ENCODE data around the gene PNPLA7.
A peak's percentile ranks its signal among the peaks of the same experiment; 100 is the strongest.

The PNPLA7 gene

GRCh38 chr9:137590469-137591383 lies 40.5 kb upstream of the PNPLA7 start, which contains the start of gene ZMYND19 (continued):
- TF ChIP-seq ZNF449 (tag by site-specific recombination; IDR thresholded peaks at IDR 0.05) (0 out of 2 replicates have a peak, but pooled peaks have one; percentile 28), ZNF391 (tag by site-specific recombination; IDR thresholded peaks at IDR 0.05; ENCODE audit: borderline replicate concordance, low read depth) (no peak), ZNF571 (tag by site-specific recombination; IDR thresholded peaks at IDR 0.05) (no peak), ZBTB20 (tag by site-specific recombination; IDR thresholded peaks at IDR 0.05) (peak; percentile 65; the same call in 1 of the 2 replicates), MZF1 (tag by site-specific recombination; IDR thresholded peaks at IDR 0.05; ENCODE audit: borderline replicate concordance) (no peak), ZNF580 (tag by site-specific recombination; IDR thresholded peaks at IDR 0.05) (no peak), ZNF48 (tag by site-specific recombination; IDR thresholded peaks at IDR 0.05) (no peak), ZNF202 (tag by site-specific recombination; IDR thresholded peaks at IDR 0.05; ENCODE audit: borderline replicate concordance) (no peak), ZNF174 (tag by site-specific recombination; IDR thresholded peaks at IDR 0.05) (no peak), ZBTB11 (tag by site-specific recombination; conservative IDR thresholded peaks at IDR 0.05; ENCODE audit: low read depth) (0 out of 2 replicates have a peak, but pooled peaks have one; percentile 43), GLIS1 (tag by site-specific recombination; IDR thresholded peaks at IDR 0.05) (peak; percentile 65), HIC1 (tag by site-specific recombination; IDR thresholded peaks at IDR 0.05) (peak; percentile 36; the same call in 1 of the 2 replicates), ZBTB8A (tag by site-specific recombination; IDR thresholded peaks at IDR 0.05) (peak; percentile 75), ZNF416 (tag by site-specific recombination; IDR thresholded peaks at IDR 0.05) (no peak), WT1 (tag by site-specific recombination; IDR thresholded peaks at IDR 0.05) (no peak), ZIC2 (tag by site-specific recombination; IDR thresholded peaks at IDR 0.05) (0 out of 2 replicates have a peak, but pooled peaks have one; percentile 28)

DNA sequence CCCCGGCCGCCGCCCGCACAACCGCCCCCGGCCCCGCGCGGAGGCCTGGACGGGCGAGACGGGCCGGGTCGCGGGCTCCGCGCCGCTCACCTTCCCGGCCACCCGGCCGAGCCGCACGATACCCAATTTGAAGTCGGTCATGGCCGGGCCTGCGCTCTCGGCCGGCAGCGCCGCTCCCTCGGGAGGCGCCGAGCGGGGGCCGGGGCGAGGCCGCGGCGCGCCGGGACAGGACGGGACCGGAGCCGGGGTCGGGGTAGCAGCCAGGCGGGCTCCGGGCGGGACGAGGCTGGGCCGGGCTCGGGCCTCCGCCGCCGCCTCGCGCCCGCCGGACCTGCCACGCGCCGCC lies 39.9 kb upstream of the PNPLA7 start:
- H3K4me1 ChIP-seq (ENCODE audit: control insufficient read depth, insufficient read depth, low read length), result peaks cover 2% of the 10 kb centered on the region; the same call in 1 of the 2 replicates
- no peaks in the 10 kb centered on the region for H3K9me3 ChIP-seq (ENCODE audit: control insufficient read depth, insufficient read depth, low read depth, low read length)
- H3K4me3 ChIP-seq (ENCODE audit: low read depth, low read length), result peak overlapping the region; percentile 69
- ChIA-PET CTCF (interaction anchor here (0.6 to 1.5 kb wide), 4 partner anchors 8 to 55 kb away, joined by 3 to 6 read pairs (median 3); partner anchors contain the start of gene DPH7), POLR2A (interaction anchor here (1.4 to 4.2 kb wide), 10 partner anchors 9 to 131 kb away, joined by 3 to 43 read pairs (median 12); partner anchors contain the start of genes ARRDC1, DPH7, EHMT1 and MRPL41)
- H3K36me3 ChIP-seq (ENCODE audit: control insufficient read depth in 2 of 2, insufficient read depth in 1 of 2, low read length in 2 of 2), result peaks cover 8 to 43% of the 10 kb centered on the region in 2 experiments; a peak in 2 of 3 replicates
- H3K27ac ChIP-seq (ENCODE audit: extremely low read depth, low read depth, low read length), result peak overlapping the region; percentile 75; the same call in 1 of the 2 replicates
- TF ChIP-seq OVOL3 (tag by site-specific recombination; IDR thresholded peaks at IDR 0.05), result no peak
- no peak for TF ChIP-seq ZFP37 (tag by site-specific recombination; IDR thresholded peaks at IDR 0.05)
- no peak for TF ChIP-seq ZIC2 (tag by site-specific recombination; IDR thresholded peaks at IDR 0.05)
- TF ChIP-seq ZBTB17 (tag by site-specific recombination; IDR thresholded peaks at IDR 0.05), result no peak
- TF ChIP-seq SP7 (tag by site-specific recombination; IDR thresholded peaks at IDR 0.05), result no peak
- TF ChIP-seq ZNF19 (tag by site-specific recombination; IDR thresholded peaks at IDR 0.05; ENCODE audit: low read depth), result no peak
- TF ChIP-seq ZNF433 (tag by site-specific recombination; IDR thresholded peaks at IDR 0.05; ENCODE audit: low read depth), result no peak
- no peak for TF ChIP-seq ZNF354C (tag by site-specific recombination; IDR thresholded peaks at IDR 0.05; ENCODE audit: borderline replicate concordance, low read depth)
- no peak for TF ChIP-seq HOXA7 (CRISPR knock-in tag; IDR thresholded peaks at IDR 0.05; ENCODE audit: borderline replicate concordance)
- no peak for TF ChIP-seq ZBTB11 (tag by site-specific recombination; conservative IDR thresholded peaks at IDR 0.05; ENCODE audit: low read depth)

All from HEK293 (cell line).